ENCODE measurements around the gene SEMA4A. TPM values are rescaled to one million over a fixed set of nuclear protein-coding genes. Genes with fewer than 3 reads are reported as not detected.
A peak's percentile ranks its signal among the peaks of the same experiment; 100 is the strongest.

SEMA4A gene
- total RNA-seq, 2 experiments from 2014 or later, result 9.4 to 10.1 TPM

GRCh38 chr1:156110252-156110651, 43.1 kb upstream of the SEMA4A start:
- Mint-ChIP-seq H3K4me1 (ENCODE audit: low read depth) (peaks cover 37% of the 10 kb centered on the region), H3K27me3 (peaks cover 31% of the 10 kb centered on the region), H3K27ac (peak overlapping the region; percentile 51), H3K36me3 (ENCODE audit: low read depth) (peaks cover 15% of the 10 kb centered on the region), H3K4me3 (no peak overlapping the region), H3K9me3 (no peaks in the 10 kb centered on the region)
- ATAC-seq (ENCODE audit: poor library complexity) (no peak), DNase-seq (no peak)
- Histone ChIP-seq H3K4me3 (ENCODE audit: low read length) (no peak overlapping the region), H3K27me3 (ENCODE audit: control insufficient read depth in 1 of 2, insufficient read depth in 2 of 2, low read length in 2 of 2) (peaks cover 16 to 20% of the 10 kb centered on the region in 2 experiments), H3K9me3 (ENCODE audit: control insufficient read depth in 1 of 2, insufficient read depth in 1 of 2, low read length in 2 of 2) (no peaks in the 10 kb centered on the region), H3K4me1 (ENCODE audit: insufficient read depth, low read length) (peaks cover 42% of the 10 kb centered on the region), H3K27ac (ENCODE audit: low read depth in 1 of 2, low read length in 2 of 2) (no peak overlapping the region), H3K36me3 (ENCODE audit: insufficient read depth, low read length) (no peaks in the 10 kb centered on the region)
- POLR2A ChIA-PET, result no interaction called here
- intact Hi-C loops (cut with DNase I, micrococcal nuclease), result no loop called here
- no peak for TF ChIP-seq CTCF (IDR thresholded peaks at IDR 0.05)
- CTCF ChIA-PET, result no interaction called here

- H3K4me1 Mint-ChIP-seq (ENCODE audit: low read depth), result peaks cover 34% of the 10 kb centered on the region
- DNase-seq (no peak), ATAC-seq (ENCODE audit: poor library complexity) (no peak)
- no peak overlapping the region for H3K4me3 Mint-ChIP-seq
- H3K36me3 Mint-ChIP-seq (ENCODE audit: low read depth), result peaks cover 14% of the 10 kb centered on the region
- intact Hi-C loops (cut with DNase I, micrococcal nuclease), result no loop called here
- no peaks in the 10 kb centered on the region for H3K9me3 Mint-ChIP-seq
- ChIA-PET POLR2A (interaction anchor here (0.6 kb wide), 1 partner anchor 49 kb away, joined by 3 read pairs; no protein-coding TSS in a partner anchor), CTCF (interaction anchor here (0.9 to 2.0 kb wide), 3 partner anchors 14 to 20 kb away, joined by 4 to 12 read pairs (median 5); no protein-coding TSS in a partner anchor)
- peaks cover 0 to 4% of the 10 kb centered on the region in 2 experiments for H3K9me3 ChIP-seq (ENCODE audit: control insufficient read depth in 1 of 2, insufficient read depth in 1 of 2, low read length in 2 of 2)
- no peak overlapping the region for H3K27ac Mint-ChIP-seq
- H3K27ac ChIP-seq (ENCODE audit: low read depth in 1 of 2, low read length in 2 of 2), result no peak overlapping the region
- peaks cover 43% of the 10 kb centered on the region for H3K4me1 ChIP-seq (ENCODE audit: insufficient read depth, low read length)
- H3K36me3 ChIP-seq (ENCODE audit: insufficient read depth, low read length), result no peaks in the 10 kb centered on the region
- peaks cover 24 to 28% of the 10 kb centered on the region in 2 experiments for H3K27me3 ChIP-seq (ENCODE audit: control insufficient read depth in 1 of 2, insufficient read depth in 2 of 2, low read length in 2 of 2)
- H3K4me3 ChIP-seq (ENCODE audit: low read length), result no peak overlapping the region
- H3K27me3 Mint-ChIP-seq, result peaks cover 42% of the 10 kb centered on the region
- no peak for TF ChIP-seq CTCF (IDR thresholded peaks at IDR 0.05)
These were observed 41.9 kb upstream of the SEMA4A start for GRCh38 chr1:156111355-156111962.

- peaks cover 14% of the 10 kb centered on the region for H3K36me3 Mint-ChIP-seq (ENCODE audit: low read depth)
- H3K36me3 ChIP-seq (ENCODE audit: insufficient read depth, low read length), result no peaks in the 10 kb centered on the region
- TF ChIP-seq CTCF (IDR thresholded peaks at IDR 0.05), result no peak
- peaks cover 46% of the 10 kb centered on the region for H3K27me3 Mint-ChIP-seq
- H3K4me1 Mint-ChIP-seq (ENCODE audit: low read depth), result peaks cover 26% of the 10 kb centered on the region
- no peak for DNase-seq
- peak overlapping the region; percentile 42 for H3K27ac Mint-ChIP-seq
- H3K9me3 ChIP-seq (ENCODE audit: control insufficient read depth in 1 of 2, insufficient read depth in 1 of 2, low read length in 2 of 2), result peaks cover 0 to 4% of the 10 kb centered on the region in 2 experiments
- peaks cover 24 to 28% of the 10 kb centered on the region in 2 experiments for H3K27me3 ChIP-seq (ENCODE audit: control insufficient read depth in 1 of 2, insufficient read depth in 2 of 2, low read length in 2 of 2)
- no peak overlapping the region for H3K4me3 Mint-ChIP-seq
- CTCF ChIA-PET, result interaction anchor here (0.9 to 2.0 kb wide), 5 partner anchors 13 to 113 kb away, joined by 3 to 12 read pairs (median 4); no protein-coding TSS in a partner anchor
- no peaks in the 10 kb centered on the region for H3K9me3 Mint-ChIP-seq
- H3K4me3 ChIP-seq (ENCODE audit: low read length), result no peak overlapping the region
- no peak for ATAC-seq (ENCODE audit: poor library complexity)
- H3K27ac ChIP-seq (ENCODE audit: low read depth in 1 of 2, low read length in 2 of 2), result no peak overlapping the region
- H3K4me1 ChIP-seq (ENCODE audit: insufficient read depth, low read length), result peaks cover 41% of the 10 kb centered on the region
- intact Hi-C loops (cut with DNase I, micrococcal nuclease), result no loop called here
- POLR2A ChIA-PET, result no interaction called here
These were observed 40.9 kb upstream of the SEMA4A start for GRCh38 chr1:156112276-156113137.
